Keratinocyte (primary cell): ENCODE measurements around the gene KLF3. TPM values are rescaled to one million over a fixed set of nuclear protein-coding genes. Genes with fewer than 3 reads are reported as not detected.
A peak's percentile ranks its signal among the peaks of the same experiment; 100 is the strongest.

Experiments
- DNase-seq: peaks from one replicate; pipeline ENCODE4 v3.0.0-alpha.2; 2011; ENCODE audit warnings: low read depth, missing footprints, low spot score
- FAIRE-seq: peaks from 2 replicates; lab custom pipeline; 2011; peaks lifted over from hg19 to GRCh38; lab: Jason Lieb, UNC
- H2AFZ ChIP-seq: 2 replicates; pipeline ENCODE4 v1.6.0; 2012; ENCODE audit warnings: low read length, control low read depth, inconsistent platforms; ENCODE audit not compliant: control insufficient read depth
- H3K27ac ChIP-seq: 2 replicates; pipeline ENCODE4 v1.5.1; 2011; ENCODE audit warnings: low read length; ENCODE audit not compliant: control insufficient read depth, insufficient read depth
- H3K27me3 ChIP-seq: 3 replicates; pipeline ENCODE4 v1.6.0; 2011; ENCODE audit warnings: low read length; ENCODE audit not compliant: control insufficient read depth, insufficient read depth; ENCODE audit errors: extremely low read depth
- H3K36me3 ChIP-seq, 2 experiments: 2 replicates in 1 of 2; 3 replicates in 1 of 2; pipeline ENCODE4 v1.5.1; 2011; ENCODE audit warnings: low read length in 2 of 2, mild to moderate bottlenecking in 1 of 2; ENCODE audit not compliant: control insufficient read depth in 2 of 2, insufficient read depth in 2 of 2; ENCODE audit errors: extremely low read depth in 1 of 2
- H3K4me1 ChIP-seq: 3 replicates; pipeline ENCODE4 v1.5.1; 2011; ENCODE audit warnings: low read length; ENCODE audit not compliant: control insufficient read depth, insufficient read depth; ENCODE audit errors: extremely low read depth
- H3K4me2 ChIP-seq: 3 replicates; pipeline ENCODE4 v1.6.0; 2011; ENCODE audit warnings: low read depth, low read length; ENCODE audit not compliant: control insufficient read depth, insufficient read depth; ENCODE audit errors: extremely low read depth
- H3K4me3 ChIP-seq, 3 experiments: fragments of 200-600 bp in 1 of 3; sonication (generic) in 1 of 3; 2 replicates in 2 of 3; 3 replicates in 1 of 3; pipeline ENCODE4 v1.5.1; 2011 to 2016; ENCODE audit warnings: low read length in 3 of 3, mild to moderate bottlenecking in 3 of 3, control low read depth in 2 of 3, inconsistent platforms in 1 of 3, low read depth in 1 of 3, mixed read lengths in 1 of 3, mixed run types in 1 of 3, moderate library complexity in 1 of 3; ENCODE audit not compliant: control insufficient read depth in 2 of 3, insufficient read depth in 2 of 3; ENCODE audit errors: extremely low read depth in 1 of 3
- H3K79me2 ChIP-seq: 2 replicates; pipeline ENCODE4 v1.6.0; 2012; ENCODE audit warnings: low read length; ENCODE audit not compliant: control insufficient read depth, insufficient read depth
- H3K9ac ChIP-seq: 3 replicates; pipeline ENCODE4 v1.6.0; 2011; ENCODE audit warnings: low read length; ENCODE audit not compliant: control insufficient read depth, insufficient read depth; ENCODE audit errors: extremely low read depth
- H3K9me1 ChIP-seq: 3 replicates; pipeline ENCODE4 v1.6.0; 2011; ENCODE audit warnings: low read length; ENCODE audit not compliant: control insufficient read depth, insufficient read depth; ENCODE audit errors: extremely low read depth
- H3K9me3 ChIP-seq: 2 replicates; pipeline ENCODE4 v1.5.1; 2012; ENCODE audit warnings: low read depth, low read length; ENCODE audit not compliant: control insufficient read depth
- H4K20me1 ChIP-seq: 3 replicates; pipeline ENCODE4 v1.6.0; 2011; ENCODE audit warnings: low read length; ENCODE audit not compliant: control insufficient read depth, insufficient read depth; ENCODE audit errors: extremely low read depth
- EZH2 ChIP-seq: IDR thresholded peaks from one replicate; pipeline ENCODE4 v1.6.1; 2012; ENCODE audit warnings: inconsistent platforms, mild to moderate bottlenecking, low read length, moderate library complexity
- dilution Hi-C: fragments of 300-500 bp; cut with MboI; formaldehyde crosslinking; loops from one replicate; pipeline ENCODE4 v1.7.0; 2020; ENCODE audit warnings: low sequenced_read_pairs; ENCODE audit not compliant: extremely low pct_ligation_motif_present
- polyA plus RNA-seq, 5 experiments: library from polyadenylated mRNA; depleted of rRNA in 3 of 5; stranded (reverse) in 3 of 5; stranded (forward) in 1 of 5; unstranded in 1 of 5; fragments of >200 nt; gene quantifications; 1 replicate in 1 of 5; 2 replicates in 3 of 5; 3 replicates in 1 of 5; pipeline versions ENCODE4 v1.2.1 to v1.2.3, GENCODE V29; 2011 to 2012; ENCODE audit warnings: missing spikeins in 2 of 5, low read depth in 1 of 5, low replicate concordance in 1 of 5
- TF ChIP-seq, protein P1 (sequence below), 3 experiments: IDR thresholded peaks in 1 of 3; conservative IDR thresholded peaks in 1 of 3; optimal IDR thresholded peaks in 1 of 3; 2 replicates in 2 of 3; 3 replicates in 1 of 3; pipeline versions ENCODE3 to v1.5.1; 2011; ENCODE audit warnings: low read length in 3 of 3, mild to moderate bottlenecking in 3 of 3, moderate library complexity in 2 of 3, control low read depth in 1 of 3, inconsistent platforms in 1 of 3; ENCODE audit not compliant: insufficient read depth in 2 of 3; ENCODE audit errors: extremely low read depth in 1 of 3

The KLF3 gene
- polyA plus RNA-seq, 1 donor (not counting 4 experiments of a cell fraction or from before 2014, with no cell fraction given): 39.9 TPM

GRCh38 chr4:38728631-38729141, 64.7 kb downstream of the KLF3 start:
- no peaks in the 10 kb centered on the region for H3K27me3 ChIP-seq
- FAIRE-seq (no peak), DNase-seq (no peak)
- no peak overlapping the region for H3K9ac ChIP-seq
- dilution Hi-C loops: no loop called here
- peaks cover 22% of the 10 kb centered on the region for H3K4me1 ChIP-seq
- H3K4me3 ChIP-seq: no peak overlapping the region
- no peak overlapping the region for H3K4me2 ChIP-seq
- no peaks in the 10 kb centered on the region for H3K9me1 ChIP-seq
- TF ChIP-seq, protein P1, sequence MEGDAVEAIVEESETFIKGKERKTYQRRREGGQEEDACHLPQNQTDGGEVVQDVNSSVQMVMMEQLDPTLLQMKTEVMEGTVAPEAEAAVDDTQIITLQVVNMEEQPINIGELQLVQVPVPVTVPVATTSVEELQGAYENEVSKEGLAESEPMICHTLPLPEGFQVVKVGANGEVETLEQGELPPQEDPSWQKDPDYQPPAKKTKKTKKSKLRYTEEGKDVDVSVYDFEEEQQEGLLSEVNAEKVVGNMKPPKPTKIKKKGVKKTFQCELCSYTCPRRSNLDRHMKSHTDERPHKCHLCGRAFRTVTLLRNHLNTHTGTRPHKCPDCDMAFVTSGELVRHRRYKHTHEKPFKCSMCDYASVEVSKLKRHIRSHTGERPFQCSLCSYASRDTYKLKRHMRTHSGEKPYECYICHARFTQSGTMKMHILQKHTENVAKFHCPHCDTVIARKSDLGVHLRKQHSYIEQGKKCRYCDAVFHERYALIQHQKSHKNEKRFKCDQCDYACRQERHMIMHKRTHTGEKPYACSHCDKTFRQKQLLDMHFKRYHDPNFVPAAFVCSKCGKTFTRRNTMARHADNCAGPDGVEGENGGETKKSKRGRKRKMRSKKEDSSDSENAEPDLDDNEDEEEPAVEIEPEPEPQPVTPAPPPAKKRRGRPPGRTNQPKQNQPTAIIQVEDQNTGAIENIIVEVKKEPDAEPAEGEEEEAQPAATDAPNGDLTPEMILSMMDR (optimal IDR thresholded peaks at IDR 0.05 in 1 of 3, IDR thresholded peaks at IDR 0.05 in 1 of 3, conservative IDR thresholded peaks at IDR 0.05 in 1 of 3; ENCODE audit: extremely low read depth in 1 of 3, insufficient read depth in 2 of 3, low read length in 3 of 3): peak in 2 of 3 experiments; percentile 15 to 51
- TF ChIP-seq EZH2: no peak
- H2AFZ ChIP-seq: no peak overlapping the region
- H3K36me3 ChIP-seq: no peaks in the 10 kb centered on the region
- H4K20me1 ChIP-seq: no peaks in the 10 kb centered on the region
- H3K79me2 ChIP-seq: no peaks in the 10 kb centered on the region
- no peak overlapping the region for H3K27ac ChIP-seq
- peaks cover 2% of the 10 kb centered on the region for H3K9me3 ChIP-seq

GRCh38 chr4:38730493-38730829, 66.5 kb downstream of the KLF3 start:
- DNase-seq (no peak), FAIRE-seq (no peak)
- dilution Hi-C loops: no loop called here
- no peaks in the 10 kb centered on the region for H3K79me2 ChIP-seq
- H3K27me3 ChIP-seq: no peaks in the 10 kb centered on the region
- H3K4me2 ChIP-seq: no peak overlapping the region
- H2AFZ ChIP-seq: no peak overlapping the region
- no peak for TF ChIP-seq EZH2
- TF ChIP-seq, protein P1 (optimal IDR thresholded peaks at IDR 0.05 in 1 of 3, IDR thresholded peaks at IDR 0.05 in 1 of 3, conservative IDR thresholded peaks at IDR 0.05 in 1 of 3; ENCODE audit: extremely low read depth in 1 of 3, insufficient read depth in 2 of 3, low read length in 3 of 3): no peak
- no peak overlapping the region for H3K9ac ChIP-seq
- no peak overlapping the region for H3K4me3 ChIP-seq
- no peaks in the 10 kb centered on the region for H3K36me3 ChIP-seq
- no peaks in the 10 kb centered on the region for H4K20me1 ChIP-seq
- peaks cover 4% of the 10 kb centered on the region for H3K9me3 ChIP-seq
- H3K27ac ChIP-seq: no peak overlapping the region
- H3K4me1 ChIP-seq: peaks cover 13% of the 10 kb centered on the region
- no peaks in the 10 kb centered on the region for H3K9me1 ChIP-seq
